ENCODE measurements around the gene C1RL. TPM values are rescaled to one million over a fixed set of nuclear protein-coding genes. Genes with fewer than 3 reads are reported as not detected.

The C1RL gene
- total RNA-seq, 1 donor from 2014 or later, result 32.4 TPM

GRCh38 chr12:7101694-7102131, 7.3 kb downstream of the C1RL start:
- H3K4me1 Mint-ChIP-seq (ENCODE audit: unreplicated experiment), result no peaks in the 10 kb centered on the region
- no peaks in the 10 kb centered on the region for H3K9me3 Mint-ChIP-seq
- DNase-seq (ENCODE audit: extremely low spot score, unreplicated experiment), result no peak
- H3K27ac Mint-ChIP-seq, result no peak overlapping the region
- H3K27me3 Mint-ChIP-seq, result no peaks in the 10 kb centered on the region
- no peak overlapping the region for H3K4me3 Mint-ChIP-seq
- TF ChIP-seq CTCF (conservative IDR thresholded peaks at IDR 0.05), result no peak
- H3K36me3 Mint-ChIP-seq, result peaks cover 37% of the 10 kb centered on the region

GRCh38 chr12:7101047-7101693, 7.8 kb downstream of the C1RL start:
- Mint-ChIP-seq H3K27me3 (no peaks in the 10 kb centered on the region), H3K4me1 (ENCODE audit: unreplicated experiment) (no peaks in the 10 kb centered on the region)

GRCh38 chr12:7100239-7100638, 8.8 kb downstream of the C1RL start:
- Mint-ChIP-seq H3K36me3 (peaks cover 25% of the 10 kb centered on the region), H3K4me3 (no peak overlapping the region), H3K27ac (no peak overlapping the region), H3K9me3 (no peaks in the 10 kb centered on the region), H3K27me3 (no peaks in the 10 kb centered on the region), H3K4me1 (ENCODE audit: unreplicated experiment) (no peaks in the 10 kb centered on the region)
- no peak for TF ChIP-seq CTCF (conservative IDR thresholded peaks at IDR 0.05)
- DNase-seq (ENCODE audit: extremely low spot score, unreplicated experiment), result no peak

More at GRCh38 chr12:7101047-7101693, 7.8 kb downstream of the C1RL start:
- TF ChIP-seq CTCF (conservative IDR thresholded peaks at IDR 0.05), result no peak
- peaks cover 32% of the 10 kb centered on the region for H3K36me3 Mint-ChIP-seq
- no peak overlapping the region for H3K4me3 Mint-ChIP-seq
- no peak overlapping the region for H3K27ac Mint-ChIP-seq
- no peaks in the 10 kb centered on the region for H3K9me3 Mint-ChIP-seq
- no peak for DNase-seq (ENCODE audit: extremely low spot score, unreplicated experiment)

GRCh38 chr12:7099290-7099996, 9.6 kb downstream of the C1RL start:
- peaks cover 3% of the 10 kb centered on the region for H3K27me3 Mint-ChIP-seq
- TF ChIP-seq CTCF (conservative IDR thresholded peaks at IDR 0.05), result no peak
- no peak for DNase-seq (ENCODE audit: extremely low spot score, unreplicated experiment)
- no peaks in the 10 kb centered on the region for H3K4me1 Mint-ChIP-seq (ENCODE audit: unreplicated experiment)
- no peaks in the 10 kb centered on the region for H3K9me3 Mint-ChIP-seq
- H3K4me3 Mint-ChIP-seq, result no peak overlapping the region
- H3K27ac Mint-ChIP-seq, result no peak overlapping the region
- H3K36me3 Mint-ChIP-seq, result peaks cover 25% of the 10 kb centered on the region

- H3K4me3 Mint-ChIP-seq, result no peak overlapping the region
- peaks cover 7% of the 10 kb centered on the region for H3K27me3 Mint-ChIP-seq
- no peak overlapping the region for H3K27ac Mint-ChIP-seq
- no peak for DNase-seq (ENCODE audit: extremely low spot score, unreplicated experiment)
- no peak for TF ChIP-seq CTCF (conservative IDR thresholded peaks at IDR 0.05)
- H3K9me3 Mint-ChIP-seq, result no peaks in the 10 kb centered on the region
- peaks cover 14% of the 10 kb centered on the region for H3K36me3 Mint-ChIP-seq
- peaks cover 5% of the 10 kb centered on the region for H3K4me1 Mint-ChIP-seq (ENCODE audit: unreplicated experiment)
Measured at GRCh38 chr12:7096979-7097378, 12.0 kb downstream of the C1RL start.

All from type B pancreatic cell (in vitro differentiated cells).